GM23338 (cell line): Measurements from ENCODE around the gene AP4B1. TPM values are rescaled to one million over a fixed set of nuclear protein-coding genes. Genes with fewer than 3 reads are reported as not detected.

ENCODE experiments used
- ATAC-seq: fragments of 200-7000 bp; cut with Tn5 transposase; 3 replicates; pipeline ENCODE4 v1.9.1; 2020
- DNase-seq: peaks from one replicate; pipeline ENCODE4 v3.0.0-alpha.2; 2015; ENCODE audit warnings: low spot score
- H2AFZ ChIP-seq: fragments of 200-600 bp; sonication (generic); 2 replicates; pipeline ENCODE4 v1.8.0; 2016; ENCODE audit warnings: antibody characterized with exemption, mild to moderate bottlenecking, moderate library complexity
- H3F3A ChIP-seq: fragments of 200-600 bp; sonication (generic); replicated peaks from 2 replicates; pipeline ENCODE4 v1.8.0; 2017; ENCODE audit warnings: antibody characterized with exemption, mixed run types, low read depth
- H3K27ac ChIP-seq: fragments of 200-600 bp; sonication (generic); 2 replicates; pipeline ENCODE4 v1.6.1; 2016; ENCODE audit warnings: low read depth
- H3K27me3 ChIP-seq: fragments of 200-600 bp; sonication (generic); 2 replicates; pipeline ENCODE4 v1.8.0; 2016; ENCODE audit warnings: mild to moderate bottlenecking, mixed run types, moderate library complexity; ENCODE audit not compliant: insufficient read depth
- H3K36me3 ChIP-seq: fragments of 200-600 bp; sonication (generic); 2 replicates; pipeline ENCODE4 v1.8.0; 2016; ENCODE audit warnings: mild to moderate bottlenecking; ENCODE audit not compliant: insufficient read depth
- H3K4me1 ChIP-seq: fragments of 200-600 bp; sonication (generic); 2 replicates; pipeline ENCODE4 v1.8.0; 2016; ENCODE audit warnings: mild to moderate bottlenecking, moderate library complexity; ENCODE audit not compliant: insufficient read depth
- H3K4me2 ChIP-seq: fragments of 200-600 bp; sonication (generic); 2 replicates; pipeline ENCODE4 v1.7.1; 2017; ENCODE audit warnings: mixed run types
- H3K4me3 ChIP-seq: fragments of 200-600 bp; sonication (generic); 2 replicates; pipeline ENCODE4 v1.6.1; 2016; ENCODE audit warnings: mixed run types
- H3K79me2 ChIP-seq: fragments of 200-600 bp; sonication (generic); replicated peaks from 2 replicates; pipeline ENCODE4 v1.8.0; 2017; ENCODE audit warnings: mild to moderate bottlenecking; ENCODE audit not compliant: insufficient read depth
- H3K9me2 ChIP-seq: fragments of 200-600 bp; sonication (generic); 2 replicates; pipeline ENCODE4 v1.8.0; 2017; ENCODE audit not compliant: insufficient read depth
- H4K20me1 ChIP-seq: fragments of 200-600 bp; sonication (generic); replicated peaks from 2 replicates; pipeline ENCODE4 v1.8.0; 2017; ENCODE audit warnings: mild to moderate bottlenecking; ENCODE audit not compliant: insufficient read depth
- H3K27ac Mint-ChIP-seq: 2 replicates; pipeline ENCODE4 v1.8.0; 2020; ENCODE audit warnings: inconsistent platforms, mild to moderate bottlenecking, moderate library complexity, mixed read lengths
- H3K27me3 Mint-ChIP-seq: 3 replicates; pipeline ENCODE4 v1.8.0; 2022; ENCODE audit warnings: low read depth, mild to moderate bottlenecking, moderate library complexity, mixed read lengths, inconsistent platforms; ENCODE audit not compliant: insufficient read depth, poor library complexity
- H3K36me3 Mint-ChIP-seq: 3 replicates; pipeline ENCODE4 v1.8.0; 2021; ENCODE audit warnings: low read depth, mild to moderate bottlenecking, inconsistent platforms, moderate library complexity, mixed read lengths
- H3K4me1 Mint-ChIP-seq: 3 replicates; pipeline ENCODE4 v1.8.0; 2020; ENCODE audit warnings: mild to moderate bottlenecking, inconsistent platforms, mixed read lengths
- H3K4me3 Mint-ChIP-seq: 3 replicates; pipeline ENCODE4 v1.8.0; 2021; ENCODE audit warnings: moderate library complexity, mild to moderate bottlenecking, inconsistent platforms, mixed read lengths
- H3K9me3 Mint-ChIP-seq: 3 replicates; pipeline ENCODE4 v1.8.0; 2020; ENCODE audit warnings: moderate library complexity, mild to moderate bottlenecking, inconsistent platforms, mixed read lengths
- CREB1 ChIP-seq: fragments of 250-450 bp; sonication (Bioruptor Pico); IDR thresholded peaks from 2 replicates; pipeline ENCODE4 v1.5.0; 2020; ENCODE audit warnings: low read depth, mild to moderate bottlenecking, moderate library complexity
- CTCF ChIP-seq, 2 experiments: fragments of 200-600 bp in 1 of 2; sonication (generic) in 1 of 2; conservative IDR thresholded peaks; 2 replicates each; pipeline versions ENCODE4 v1.5.1 to v1.6.1; 2016 to 2017; ENCODE audit warnings: antibody characterized with exemption in 2 of 2, low read depth in 2 of 2, mild to moderate bottlenecking in 2 of 2, moderate library complexity in 1 of 2
- EZH2 ChIP-seq: fragments of 200-600 bp; sonication (generic); IDR thresholded peaks from one replicate; pipeline ENCODE4 v1.8.0; 2017; ENCODE audit warnings: antibody characterized with exemption, mild to moderate bottlenecking, low read depth; ENCODE audit not compliant: unreplicated experiment
- EZH2phosphoT487 ChIP-seq: fragments of 200-600 bp; sonication (generic); IDR thresholded peaks from one replicate; pipeline ENCODE4 v1.8.1; 2018; ENCODE audit warnings: antibody characterized with exemption; ENCODE audit not compliant: unreplicated experiment
- JUNB ChIP-seq: IDR thresholded peaks from one replicate; pipeline ENCODE4 v1.6.1; 2016; ENCODE audit warnings: antibody characterized with exemption; ENCODE audit not compliant: unreplicated experiment
- NANOG ChIP-seq: IDR thresholded peaks from 2 replicates; pipeline ENCODE4 v1.6.1; 2016; ENCODE audit warnings: antibody characterized with exemption, borderline replicate concordance
- POLR2AphosphoS5 ChIP-seq: IDR thresholded peaks from 2 replicates; pipeline ENCODE4 v1.6.1; 2016; ENCODE audit warnings: antibody characterized with exemption, low read depth
- STAT1 ChIP-seq: IDR thresholded peaks from one replicate; pipeline ENCODE4 v1.6.1; 2016; ENCODE audit warnings: antibody characterized with exemption; ENCODE audit not compliant: unreplicated experiment
- ZNF114 ChIP-seq: fragments of 250-450 bp; sonication (Bioruptor Pico); IDR thresholded peaks from 2 replicates; pipeline ENCODE4 v1.5.0; 2020; ENCODE audit warnings: mild to moderate bottlenecking, moderate library complexity
- ZNF331 ChIP-seq: fragments of 250-450 bp; sonication (Bioruptor Pico); IDR thresholded peaks from 2 replicates; pipeline ENCODE4 v1.5.0; 2020; ENCODE audit warnings: low read depth, mild to moderate bottlenecking, moderate library complexity
- ZNF462 ChIP-seq: fragments of 250-450 bp; sonication (Bioruptor Pico); IDR thresholded peaks from 2 replicates; pipeline ENCODE4 v1.5.0; 2020; ENCODE audit warnings: mild to moderate bottlenecking, moderate library complexity
- polyA plus RNA-seq: library from polyadenylated mRNA; unstranded; fragments of >200 nt; fragmentation: Nextera tagmentation; extraction: Ambion mirVana; gene quantifications from 2 replicates; pipeline ENCODE4 v1.2.1, GENCODE V29; 2016
- total RNA-seq: library from RNA; depleted of rRNA; stranded (reverse); fragments of >200 nt; shearing (Covaris generic); gene quantifications from 2 replicates; pipeline ENCODE4 v1.2.3, GENCODE V29; 2014
- TF ChIP-seq, protein P1 (sequence below): IDR thresholded peaks from 2 replicates; pipeline ENCODE4 v1.6.1; 2016; ENCODE audit warnings: antibody characterized with exemption

The AP4B1 gene
- total and polyA plus RNA-seq, 2 experiments from 2014 or later, result 7.5 to 13.4 TPM

- Mint-ChIP-seq H3K9me3 (no peaks in the 10 kb centered on the region), H3K4me3 (no peak overlapping the region), H3K27me3 (no peaks in the 10 kb centered on the region), H3K36me3 (no peaks in the 10 kb centered on the region), H3K4me1 (peaks cover 3% of the 10 kb centered on the region; the same call in 1 of the 3 replicates), H3K27ac (no peak overlapping the region)
- Histone ChIP-seq H3K9me2 (peaks cover 3% of the 10 kb centered on the region; the same call in 1 of the 2 replicates), H3K36me3 (no peaks in the 10 kb centered on the region), H4K20me1 (no peaks in the 10 kb centered on the region), H3K4me3 (no peak overlapping the region), H3K27me3 (peaks cover 4% of the 10 kb centered on the region; the same call in 1 of the 2 replicates), H2AFZ (no peak overlapping the region), H3K4me1 (no peaks in the 10 kb centered on the region), H3K4me2 (no peak overlapping the region), H3K27ac (no peak overlapping the region), H3K79me2 (no peaks in the 10 kb centered on the region), H3F3A (no peaks in the 10 kb centered on the region)
- TF ChIP-seq EZH2 (no peak), ZNF331 (CRISPR knock-in tag) (no peak), CREB1 (CRISPR knock-in tag) (no peak), EZH2phosphoT487 (no peak), STAT1 (no peak)
- no peak for ATAC-seq
- DNase-seq, result no peak
Observed at GRCh38 chr1:113918243-113918642, 13.6 kb upstream of the AP4B1 start.

- Mint-ChIP-seq H3K27me3 (no peaks in the 10 kb centered on the region), H3K9me3 (no peaks in the 10 kb centered on the region), H3K27ac (no peak overlapping the region), H3K36me3 (no peaks in the 10 kb centered on the region), H3K4me3 (no peak overlapping the region), H3K4me1 (peaks cover 3% of the 10 kb centered on the region; the same call in 1 of the 3 replicates)
- H2AFZ ChIP-seq, result no peak overlapping the region
- H3F3A ChIP-seq, result no peaks in the 10 kb centered on the region
- H4K20me1 ChIP-seq, result no peaks in the 10 kb centered on the region
- DNase-seq (no peak), ATAC-seq (no peak)
- no peaks in the 10 kb centered on the region for H3K36me3 ChIP-seq
- H3K9me2 ChIP-seq, result peaks cover 3% of the 10 kb centered on the region; the same call in 1 of the 2 replicates
- H3K4me3 ChIP-seq, result no peak overlapping the region
- H3K27ac ChIP-seq, result no peak overlapping the region
- H3K27me3 ChIP-seq, result no peaks in the 10 kb centered on the region
- no peaks in the 10 kb centered on the region for H3K79me2 ChIP-seq
- H3K4me1 ChIP-seq, result no peaks in the 10 kb centered on the region
- H3K4me2 ChIP-seq, result no peak overlapping the region
- TF ChIP-seq CTCF (conservative IDR thresholded peaks at IDR 0.05; ENCODE audit: low read depth in 2 of 2), result no peak
- TF ChIP-seq JUNB, result no peak
- TF ChIP-seq, protein P1, sequence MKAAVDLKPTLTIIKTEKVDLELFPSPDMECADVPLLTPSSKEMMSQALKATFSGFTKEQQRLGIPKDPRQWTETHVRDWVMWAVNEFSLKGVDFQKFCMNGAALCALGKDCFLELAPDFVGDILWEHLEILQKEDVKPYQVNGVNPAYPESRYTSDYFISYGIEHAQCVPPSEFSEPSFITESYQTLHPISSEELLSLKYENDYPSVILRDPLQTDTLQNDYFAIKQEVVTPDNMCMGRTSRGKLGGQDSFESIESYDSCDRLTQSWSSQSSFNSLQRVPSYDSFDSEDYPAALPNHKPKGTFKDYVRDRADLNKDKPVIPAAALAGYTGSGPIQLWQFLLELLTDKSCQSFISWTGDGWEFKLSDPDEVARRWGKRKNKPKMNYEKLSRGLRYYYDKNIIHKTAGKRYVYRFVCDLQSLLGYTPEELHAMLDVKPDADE, result no peak
- no peak for TF ChIP-seq ZNF331 (CRISPR knock-in tag)
- no peak for TF ChIP-seq NANOG
- no peak for TF ChIP-seq ZNF462 (CRISPR knock-in tag)
- TF ChIP-seq EZH2, result no peak
- TF ChIP-seq EZH2phosphoT487, result no peak
- no peak for TF ChIP-seq ZNF114 (CRISPR knock-in tag)
- no peak for TF ChIP-seq POLR2AphosphoS5
- no peak for TF ChIP-seq STAT1
Observed at GRCh38 chr1:113917400-113918082, 12.9 kb upstream of the AP4B1 start.
